GM12873 (cell line): ENCODE results near the gene MOGAT3.

Experiments
- TF ChIP-seq, protein P1 (sequence below): IDR thresholded peaks from 2 replicates; pipeline ENCODE4 v1.5.1; 2012; ENCODE audit warnings: low read depth, mild to moderate bottlenecking, moderate library complexity, low read length, control low read depth; ENCODE audit not compliant: insufficient read depth; ENCODE audit errors: missing control alignments

MOGAT3 gene

DNA sequence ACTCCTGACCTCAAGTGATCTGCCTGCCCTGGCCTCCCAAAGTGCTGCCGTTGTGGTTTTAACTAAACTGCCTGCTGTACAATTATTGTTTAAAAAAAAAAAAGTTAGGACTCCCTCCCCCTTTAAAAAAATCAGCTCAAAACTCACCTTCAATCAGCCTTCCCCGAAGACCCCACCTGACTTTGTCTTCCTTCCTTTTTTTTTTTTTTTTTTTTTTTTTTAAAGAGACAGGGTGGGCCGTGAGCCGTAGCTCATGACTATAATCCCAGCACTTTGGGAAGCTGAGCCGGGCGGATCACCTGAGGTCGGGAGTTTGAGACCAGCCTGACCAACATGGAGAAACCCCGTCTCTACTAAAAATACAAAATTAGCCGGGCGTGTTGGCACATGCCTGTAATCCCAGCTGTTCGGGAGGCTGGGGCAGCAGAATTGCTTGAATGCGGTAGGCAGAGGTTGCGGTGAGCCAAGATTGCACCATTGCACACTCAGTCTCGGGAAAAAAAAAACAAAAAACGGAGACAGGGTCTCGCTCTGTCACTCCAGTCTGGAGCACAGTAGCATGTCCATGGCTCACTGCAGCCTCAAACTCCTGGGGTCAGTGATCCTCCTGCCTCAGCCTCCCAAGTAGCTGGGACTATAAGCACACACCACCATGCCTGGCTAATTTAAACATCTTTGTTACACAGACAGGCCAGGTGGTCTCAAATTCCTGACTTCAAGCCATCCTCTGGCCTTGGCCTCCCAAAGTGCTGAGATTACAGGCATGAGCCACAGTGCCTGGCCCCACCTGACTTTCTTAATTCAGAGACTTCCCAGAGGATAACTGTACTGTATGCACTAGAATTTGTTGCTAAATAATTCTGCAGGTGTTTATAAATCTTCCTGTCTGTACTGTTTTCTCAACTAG lies 40.9 kb upstream of the MOGAT3 start:
- TF ChIP-seq, protein P1, sequence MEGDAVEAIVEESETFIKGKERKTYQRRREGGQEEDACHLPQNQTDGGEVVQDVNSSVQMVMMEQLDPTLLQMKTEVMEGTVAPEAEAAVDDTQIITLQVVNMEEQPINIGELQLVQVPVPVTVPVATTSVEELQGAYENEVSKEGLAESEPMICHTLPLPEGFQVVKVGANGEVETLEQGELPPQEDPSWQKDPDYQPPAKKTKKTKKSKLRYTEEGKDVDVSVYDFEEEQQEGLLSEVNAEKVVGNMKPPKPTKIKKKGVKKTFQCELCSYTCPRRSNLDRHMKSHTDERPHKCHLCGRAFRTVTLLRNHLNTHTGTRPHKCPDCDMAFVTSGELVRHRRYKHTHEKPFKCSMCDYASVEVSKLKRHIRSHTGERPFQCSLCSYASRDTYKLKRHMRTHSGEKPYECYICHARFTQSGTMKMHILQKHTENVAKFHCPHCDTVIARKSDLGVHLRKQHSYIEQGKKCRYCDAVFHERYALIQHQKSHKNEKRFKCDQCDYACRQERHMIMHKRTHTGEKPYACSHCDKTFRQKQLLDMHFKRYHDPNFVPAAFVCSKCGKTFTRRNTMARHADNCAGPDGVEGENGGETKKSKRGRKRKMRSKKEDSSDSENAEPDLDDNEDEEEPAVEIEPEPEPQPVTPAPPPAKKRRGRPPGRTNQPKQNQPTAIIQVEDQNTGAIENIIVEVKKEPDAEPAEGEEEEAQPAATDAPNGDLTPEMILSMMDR = no peak

DNA sequence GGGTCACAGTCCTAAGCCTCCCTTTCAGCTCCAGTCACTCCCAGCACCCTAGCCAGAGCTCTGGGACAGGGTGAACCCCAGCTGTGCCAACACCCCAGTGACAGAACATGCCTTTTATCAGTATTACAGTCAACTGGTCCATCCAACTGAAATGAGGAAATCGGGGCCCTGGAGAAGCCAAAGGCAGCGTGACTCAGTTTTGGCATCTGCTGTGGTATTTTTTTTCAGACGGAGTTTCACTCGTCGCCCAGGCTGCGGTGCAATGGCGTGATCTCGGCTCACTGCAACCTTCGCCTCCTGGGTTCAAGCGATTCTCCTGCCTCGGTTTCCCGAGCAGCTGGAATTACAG lies 40.2 kb upstream of the MOGAT3 start:
- TF ChIP-seq, protein P1 = no peak

DNA sequence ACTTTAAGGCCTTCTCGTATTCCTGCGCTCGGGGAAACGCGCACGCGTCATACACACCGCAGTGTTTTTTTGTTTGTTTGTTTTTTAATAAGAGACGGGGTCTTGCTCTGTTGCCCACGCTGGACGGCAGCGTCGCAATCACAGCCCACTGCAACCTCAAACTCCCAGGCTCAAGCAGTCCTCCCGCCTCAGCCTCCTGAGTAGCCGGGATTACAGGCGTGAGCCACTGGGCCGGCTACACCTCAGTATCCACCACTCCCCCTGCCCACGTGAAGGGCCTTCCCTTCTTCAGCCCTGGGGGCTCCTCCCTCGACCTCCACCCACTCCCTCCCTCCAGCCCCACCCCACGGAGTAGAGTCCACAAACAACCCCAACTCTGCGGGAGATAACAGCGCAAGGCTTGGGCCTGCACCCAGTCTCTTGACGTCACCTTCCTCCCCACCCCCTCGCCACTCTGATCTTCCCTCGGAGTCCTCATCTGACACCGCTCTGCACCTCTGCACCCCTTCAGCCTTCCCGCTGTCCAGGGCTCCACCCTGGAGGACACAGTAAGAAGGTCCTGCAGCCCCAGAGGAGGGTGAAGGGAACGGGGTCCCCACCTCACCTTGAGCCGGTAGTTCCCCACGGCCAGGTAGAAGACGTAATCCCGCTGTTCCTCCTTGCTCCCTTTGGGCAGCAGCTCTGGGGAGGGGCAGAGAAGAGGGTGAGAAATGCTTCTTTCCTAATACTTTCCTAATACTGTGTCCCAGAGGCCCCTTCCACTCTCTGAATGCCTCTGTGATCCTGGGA lies 39.6 kb upstream of the MOGAT3 start:
- TF ChIP-seq, protein P1 = no peak

DNA sequence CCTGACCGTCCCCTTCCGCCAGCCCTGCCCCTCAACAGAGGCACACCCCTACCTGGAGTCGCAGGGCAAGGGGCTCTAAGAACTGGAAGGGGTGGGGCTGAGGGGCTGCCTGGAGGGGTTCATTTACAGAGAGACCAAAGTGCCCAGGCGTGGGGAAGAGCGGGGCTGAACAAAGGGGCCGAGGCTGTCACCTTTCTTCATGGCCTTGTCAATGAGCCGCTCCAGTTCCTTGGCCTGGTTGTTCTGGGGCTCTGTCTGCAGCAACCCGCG lies 39.0 kb upstream of the MOGAT3 start:
- TF ChIP-seq, protein P1 = no peak

DNA sequence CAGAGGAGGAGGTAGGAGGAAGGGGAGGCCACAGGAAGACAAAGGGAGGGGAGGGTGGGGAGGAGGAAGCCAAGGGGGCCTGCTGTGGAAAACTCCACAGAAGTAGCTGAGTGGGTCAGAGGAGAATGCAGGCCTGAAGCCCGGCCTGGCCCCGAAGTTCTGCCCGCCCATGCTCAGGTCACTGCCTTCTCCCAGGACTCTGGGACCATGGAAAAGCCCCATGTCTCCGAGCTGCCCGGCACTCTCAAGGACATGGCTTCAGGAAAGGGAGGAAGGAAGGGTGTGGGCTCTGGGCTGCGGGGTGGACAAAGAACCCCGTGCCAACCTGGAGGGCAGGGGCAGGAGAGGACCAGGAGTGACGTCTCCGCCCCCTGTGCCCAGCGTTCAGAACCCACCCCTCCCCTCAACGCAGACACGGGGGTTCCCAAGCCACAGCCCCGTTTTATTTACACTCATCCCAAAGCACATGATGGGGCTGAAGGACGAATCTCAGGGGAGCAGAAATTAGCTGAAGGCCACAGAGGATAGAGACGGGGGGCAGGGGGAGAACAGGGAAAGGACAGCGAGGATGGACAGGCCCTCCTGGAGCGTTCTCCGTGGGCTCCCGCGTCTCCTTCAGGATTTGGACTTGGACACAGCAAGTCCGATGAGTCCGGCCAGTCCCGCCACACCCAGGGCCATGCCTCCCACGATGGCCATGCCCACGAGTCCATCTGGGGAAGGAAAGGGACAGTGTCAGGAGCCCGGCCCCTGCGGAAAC lies 38.5 kb upstream of the MOGAT3 start:
- TF ChIP-seq, protein P1 = no peak

DNA sequence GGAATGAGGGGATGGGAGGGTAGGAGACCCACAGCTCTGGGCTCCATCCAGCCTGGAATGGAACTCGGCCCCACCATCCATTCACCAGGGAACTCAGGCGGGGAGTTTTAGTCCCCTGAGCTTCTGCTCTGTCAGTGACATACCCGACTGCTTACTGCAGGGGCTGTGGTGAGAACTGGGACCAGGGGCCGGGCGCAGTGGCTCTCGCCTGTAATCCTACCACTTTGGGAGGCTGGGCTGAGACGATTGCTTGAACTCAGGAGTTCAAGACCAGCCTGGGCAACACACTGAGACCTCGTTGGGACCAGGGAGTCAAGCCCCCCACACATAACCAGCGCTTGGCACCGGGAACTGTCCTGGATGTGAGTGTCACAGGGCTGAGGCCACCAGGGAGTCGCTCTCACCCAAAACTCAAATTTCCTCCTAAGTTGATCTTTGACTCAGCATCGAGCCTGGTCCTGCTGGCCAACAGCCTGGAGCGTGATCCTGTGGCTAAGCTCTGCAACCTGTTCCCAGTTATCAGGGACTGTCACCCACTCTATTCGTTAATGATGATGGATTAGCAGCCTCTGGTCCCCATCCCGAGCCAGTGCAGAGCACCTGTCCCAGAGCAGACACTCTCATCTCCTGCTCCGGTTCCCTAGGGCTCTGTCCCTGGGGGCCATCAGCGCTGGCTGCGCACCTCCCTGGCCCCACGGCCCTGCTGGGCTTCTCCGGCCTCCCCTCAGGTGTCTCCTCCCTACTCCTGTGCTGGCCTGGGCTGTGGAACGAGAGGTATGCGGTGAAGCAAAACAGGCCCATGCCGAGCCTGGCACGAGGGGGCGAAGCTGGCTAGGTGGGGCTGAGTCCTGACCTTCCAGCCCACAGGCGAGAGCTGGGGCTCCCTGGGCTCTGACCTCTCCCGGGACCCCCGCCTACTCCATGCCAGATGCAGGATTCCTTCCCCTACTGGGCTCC lies 37.7 kb upstream of the MOGAT3 start:
- TF ChIP-seq, protein P1 = no peak
